Activated gamma-delta T cell (primary cell): ENCODE measurements around the gene IL10RB.
"Not testable (repeated sequence)": the region's sequence is repeated elsewhere in the genome, so short reads cannot be mapped to it uniquely, and the experiment has no call there.

Experiments
- DNase-seq: peaks from one replicate; lab custom pipeline; 2025; lab: John Stamatoyannopoulos, UW
- total RNA-seq, 2 donors: gene quantifications; one replicate each; lab custom pipeline; 2026; lab: John Stamatoyannopoulos, UW

IL10RB gene
- total RNA-seq = 4.6 to 6.4 reads per million in 2 donors

GRCh38 chr21:33266050-33266788 is at the start of gene IL10RB:
Gene IL10RB, plus strand, starts transcription at chr21:33266367. Its CDS starts 99 bp downstream, at chr21:33266466.
- DNase-seq = peak; percentile 60

- no peak for DNase-seq
These were observed 49.0 kb upstream of the IL10RB start for GRCh38 chr21:33217138-33217520.

GRCh38 chr21:33219300-33219699 is 46.9 kb upstream of the IL10RB start:
- DNase-seq = no peak

- DNase-seq = no peak
These were observed 46.2 kb upstream of the IL10RB start for GRCh38 chr21:33219954-33220353.

GRCh38 chr21:33225376-33225775 is 40.8 kb upstream of the IL10RB start:
- DNase-seq = not testable (repeated sequence)

GRCh38 chr21:33228455-33228854 is 37.7 kb upstream of the IL10RB start:
- DNase-seq = no peak

GRCh38 chr21:33229099-33229783 is 36.9 kb upstream of the IL10RB start:
- DNase-seq = no peak

- DNase-seq = peak; percentile 58
These were observed 36.2 kb upstream of the IL10RB start, which contains the start of gene IFNAR2 for GRCh38 chr21:33229784-33230544. Gene IFNAR2, plus strand, starts transcription at chr21:33229938. Its CDS starts 11,985 bp downstream, at chr21:33241923.

- DNase-seq = peak; percentile 22
These were observed 35.4 kb upstream of the IL10RB start for GRCh38 chr21:33230545-33231324.

GRCh38 chr21:33231526-33231925 is 34.6 kb upstream of the IL10RB start:
- no peak for DNase-seq

GRCh38 chr21:33232291-33233034 is 33.7 kb upstream of the IL10RB start:
- no peak for DNase-seq

- DNase-seq = no peak
These were observed 31.3 kb upstream of the IL10RB start for GRCh38 chr21:33234635-33235520.

GRCh38 chr21:33236013-33236686 is 30.0 kb upstream of the IL10RB start:
- no peak for DNase-seq

- DNase-seq = no peak
These were observed 29.4 kb upstream of the IL10RB start for GRCh38 chr21:33236766-33237165.

GRCh38 chr21:33237486-33237885 is 28.7 kb upstream of the IL10RB start:
- DNase-seq = no peak

- no peak for DNase-seq
These were observed 28.0 kb upstream of the IL10RB start for GRCh38 chr21:33238146-33238545.

- no peak for DNase-seq
These were observed 27.5 kb upstream of the IL10RB start for GRCh38 chr21:33238565-33239255.

GRCh38 chr21:33239559-33240127 is 26.5 kb upstream of the IL10RB start:
- not testable (repeated sequence) for DNase-seq
